HTR-8/SVneo (cell line): ENCODE results near the gene SYT9.

Experiments used
- DNase-seq: peaks from one replicate; pipeline ENCODE4 v3.0.0; 2011; ENCODE audit warnings: low spot score, mixed read lengths; ENCODE audit not compliant: insufficient read length
- FAIRE-seq: peaks from 2 replicates; lab custom pipeline; 2011; peaks lifted over from hg19 to GRCh38; lab: Jason Lieb, UNC

Gene SYT9

DNA sequence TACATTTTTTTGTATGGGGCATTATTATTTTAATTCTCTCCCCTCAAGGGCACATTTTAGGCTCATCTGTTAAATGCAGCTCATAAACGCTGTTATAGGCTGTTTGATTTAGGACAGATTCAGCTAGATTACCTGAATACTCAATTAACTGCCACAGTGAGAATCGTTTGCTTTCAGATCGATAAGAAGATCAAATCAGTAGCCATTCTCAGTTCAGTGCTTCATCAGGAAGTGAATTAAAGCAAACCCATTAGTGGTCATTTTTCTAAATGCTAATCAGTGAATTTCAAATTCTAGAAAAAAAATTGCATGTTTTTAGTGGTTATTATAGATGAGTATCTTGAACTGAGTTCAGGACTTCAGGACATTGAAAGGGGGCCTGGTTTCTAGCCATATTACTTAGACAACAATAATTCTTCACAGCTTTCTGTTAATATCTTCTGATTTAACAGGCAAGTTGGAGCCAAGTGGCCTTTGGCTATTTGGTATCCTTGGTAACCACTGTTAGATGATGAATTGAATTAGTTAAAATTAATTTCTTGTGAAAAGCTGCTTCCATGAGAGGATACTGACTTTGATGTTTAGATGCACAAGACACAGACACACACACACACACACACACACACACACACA lies 18.6 kb downstream of the SYT9 start:
- FAIRE-seq (no peak), DNase-seq (no peak)

GRCh38 chr11:7272373-7272772 lies 20.7 kb downstream of the SYT9 start:
- no peak for DNase-seq
- FAIRE-seq = no peak

GRCh38 chr11:7275133-7275532 lies 23.4 kb downstream of the SYT9 start:
- no peak for DNase-seq
- no peak for FAIRE-seq

- peak; percentile 10 for DNase-seq
- no peak for FAIRE-seq
Measured at GRCh38 chr11:7278314-7278917, 26.7 kb downstream of the SYT9 start.

DNA sequence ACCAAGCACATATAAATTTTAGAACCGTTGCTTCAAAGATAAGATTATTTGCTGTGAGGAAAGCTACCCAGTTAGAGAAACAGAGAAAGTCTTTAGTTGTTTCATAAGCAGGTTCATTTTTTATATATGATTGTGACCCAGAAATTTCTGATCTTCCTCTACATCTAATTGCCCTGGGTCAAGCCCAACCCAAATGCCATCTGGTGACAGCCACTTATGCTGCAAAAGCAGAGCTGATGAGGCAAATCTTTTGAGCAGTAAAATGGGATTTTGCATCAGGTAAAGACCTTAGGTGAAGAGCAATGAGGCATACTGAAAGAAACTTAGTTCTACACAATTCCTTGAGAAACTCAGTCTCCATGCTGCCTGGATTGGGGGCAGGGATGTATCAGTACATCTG lies 28.0 kb downstream of the SYT9 start:
- DNase-seq = no peak

DNA sequence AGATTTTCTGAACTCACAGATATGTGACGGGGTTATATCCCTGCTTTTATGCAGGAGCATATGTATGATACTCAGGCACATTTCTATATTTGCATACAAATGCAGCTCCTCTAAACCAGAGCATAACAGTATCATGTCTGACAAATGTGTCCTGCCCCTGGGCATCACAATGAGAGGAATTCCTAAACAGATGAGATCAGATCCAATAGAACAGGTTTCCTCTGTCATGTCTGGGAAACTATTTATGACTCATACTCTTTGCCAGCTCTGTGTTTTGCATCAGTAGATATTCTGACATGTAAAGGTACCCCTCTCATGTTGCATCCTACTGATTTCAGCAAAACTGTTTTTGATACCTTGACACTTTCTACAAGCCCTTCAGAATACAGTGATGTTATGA lies 29.4 kb downstream of the SYT9 start:
- FAIRE-seq (no peak), DNase-seq (no peak)

More for the DNA sequence above, 28.0 kb downstream of the SYT9 start:
- no peak for FAIRE-seq

GRCh38 chr11:7281809-7282208 lies 30.1 kb downstream of the SYT9 start:
- no peak for FAIRE-seq

DNA sequence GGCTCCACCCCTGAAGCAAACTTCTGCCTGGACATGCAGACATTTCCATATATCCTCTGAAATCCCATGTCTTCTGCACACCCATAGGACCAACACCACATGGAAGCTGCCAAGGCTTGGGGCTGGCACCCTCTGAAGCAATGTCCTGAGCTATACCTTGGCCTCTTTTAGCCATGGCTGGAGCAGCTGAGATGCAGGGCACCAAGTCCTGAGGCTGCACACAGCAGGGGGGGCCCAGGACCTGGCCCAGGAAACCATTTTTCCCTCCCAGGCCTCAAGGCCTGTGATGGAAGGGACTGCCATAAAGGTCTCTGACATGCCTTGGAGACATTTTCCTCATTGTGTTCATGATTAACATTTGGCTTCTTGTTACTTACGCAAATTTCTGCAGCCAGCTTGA lies 34.5 kb downstream of the SYT9 start:
- FAIRE-seq = no peak
- DNase-seq = no peak

More at GRCh38 chr11:7281809-7282208, 30.1 kb downstream of the SYT9 start:
- DNase-seq = no peak

DNA sequence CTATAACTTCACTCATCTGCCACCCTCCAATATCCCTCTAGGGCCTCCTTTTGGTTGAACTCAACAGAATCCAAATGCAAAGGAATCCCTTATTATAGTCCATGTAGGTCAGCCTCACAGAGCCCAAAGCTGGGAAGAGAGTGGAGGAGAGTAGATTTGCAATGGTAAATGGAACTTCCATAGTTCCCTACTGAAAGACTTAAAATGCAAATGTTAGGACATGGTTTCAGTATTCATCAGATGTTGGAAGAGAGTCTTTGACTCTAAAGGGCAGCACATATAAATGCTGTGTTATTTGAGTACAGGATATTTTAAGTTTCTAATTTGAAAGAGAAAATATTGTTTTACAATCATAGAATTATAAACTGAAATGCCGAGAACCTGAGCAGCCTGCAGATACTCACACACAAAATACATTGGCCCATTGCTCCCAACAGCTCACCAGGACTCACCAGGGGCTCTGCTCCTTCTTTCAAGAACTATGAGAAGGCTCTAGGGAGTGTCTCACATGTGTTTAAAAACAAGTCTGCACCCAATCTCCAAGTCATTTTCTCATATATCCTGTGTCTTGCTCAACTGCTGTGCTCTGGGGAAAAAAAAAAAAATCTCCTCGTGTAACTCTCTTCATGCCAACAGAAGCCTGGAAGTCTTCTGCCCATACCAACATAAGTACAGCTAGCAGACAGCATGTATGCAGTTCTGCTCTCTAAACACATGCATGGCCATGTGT lies 39.6 kb downstream of the SYT9 start:
- FAIRE-seq = no peak
- DNase-seq = no peak

GRCh38 chr11:7292922-7293321 lies 41.2 kb downstream of the SYT9 start:
- FAIRE-seq (no peak), DNase-seq (no peak)

DNA sequence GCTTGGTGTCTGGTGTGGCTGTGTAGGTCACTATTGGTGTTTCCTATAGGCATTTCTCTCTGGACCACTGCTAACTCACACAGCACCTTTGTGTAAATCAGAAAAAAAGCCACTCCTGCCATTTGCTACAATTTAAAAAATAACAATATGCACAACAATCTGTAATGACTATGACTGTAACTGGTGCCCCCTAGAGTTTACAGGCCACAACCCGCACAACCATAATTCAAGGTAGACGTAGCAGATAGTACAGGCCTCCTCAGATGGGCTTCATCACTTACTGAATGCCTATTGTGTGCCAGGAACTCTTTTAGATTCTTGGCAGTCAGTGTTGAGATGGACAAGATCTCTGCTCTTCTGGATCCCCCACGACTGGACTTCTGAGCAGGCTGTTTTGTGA lies 47.7 kb downstream of the SYT9 start:
- FAIRE-seq (no peak), DNase-seq (no peak)

DNA sequence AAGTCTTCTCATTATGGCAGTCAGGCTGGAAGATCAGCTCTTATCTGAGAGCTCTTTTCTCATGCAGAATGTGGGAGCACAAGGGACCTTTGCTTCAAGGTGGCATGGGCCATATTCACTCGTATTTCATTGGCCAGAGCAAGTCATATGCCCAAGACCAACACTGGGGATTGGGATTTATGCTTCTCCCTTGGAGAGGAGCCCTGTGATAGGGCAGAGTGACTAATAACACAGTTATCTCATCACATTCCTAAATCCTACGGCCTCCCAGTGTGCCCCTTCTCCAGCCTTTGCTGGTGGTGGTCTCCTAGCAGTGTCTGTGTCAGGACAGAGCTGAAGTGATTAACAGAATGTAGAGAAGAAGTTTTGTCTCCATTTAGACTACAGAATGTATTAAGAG lies 48.6 kb downstream of the SYT9 start:
- no peak for DNase-seq
- FAIRE-seq = no peak

DNA sequence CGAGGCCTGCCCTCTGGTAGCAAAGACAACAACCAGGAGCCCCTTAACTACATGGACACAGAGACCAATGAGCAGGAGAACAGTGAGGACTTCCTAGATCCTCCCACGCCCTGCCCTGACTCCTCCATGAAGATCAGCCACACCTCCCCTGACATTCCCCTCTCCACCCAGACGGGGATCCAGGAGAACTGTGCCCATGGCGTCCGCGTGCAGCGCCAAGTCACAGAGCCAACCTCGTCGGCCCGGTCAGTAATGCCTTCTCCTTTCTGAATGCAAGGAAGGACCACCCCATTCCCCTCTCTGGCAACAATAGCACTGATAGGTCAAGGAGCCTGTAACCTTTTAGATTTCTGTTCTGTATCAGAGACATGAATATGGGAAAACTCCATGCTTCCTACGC lies 51.4 kb downstream of the SYT9 start:
- no peak for FAIRE-seq

DNA sequence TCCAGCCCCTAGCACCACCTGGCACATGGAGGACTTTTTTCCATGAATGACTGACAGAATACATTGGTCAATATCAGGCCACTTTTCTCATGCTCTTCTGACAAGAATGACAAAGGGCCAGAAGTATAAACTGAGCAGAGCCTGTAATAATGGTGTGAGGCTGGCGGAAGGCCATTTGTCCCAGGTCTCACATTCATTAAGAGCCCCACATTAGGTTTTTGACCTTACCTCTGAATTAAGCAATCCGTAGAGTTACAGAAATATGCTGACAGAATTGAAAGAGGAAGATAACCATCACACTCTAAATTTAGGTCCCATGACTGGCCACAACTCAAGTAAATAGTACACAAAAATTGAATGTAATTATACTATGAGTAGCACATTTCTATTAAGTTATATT lies 55.2 kb downstream of the SYT9 start:
- FAIRE-seq (no peak), DNase-seq (no peak)

More for the DNA sequence above, 51.4 kb downstream of the SYT9 start:
- DNase-seq = no peak

- DNase-seq (no peak), FAIRE-seq (no peak)
Measured at GRCh38 chr11:7307836-7308235, 56.1 kb downstream of the SYT9 start.

DNA sequence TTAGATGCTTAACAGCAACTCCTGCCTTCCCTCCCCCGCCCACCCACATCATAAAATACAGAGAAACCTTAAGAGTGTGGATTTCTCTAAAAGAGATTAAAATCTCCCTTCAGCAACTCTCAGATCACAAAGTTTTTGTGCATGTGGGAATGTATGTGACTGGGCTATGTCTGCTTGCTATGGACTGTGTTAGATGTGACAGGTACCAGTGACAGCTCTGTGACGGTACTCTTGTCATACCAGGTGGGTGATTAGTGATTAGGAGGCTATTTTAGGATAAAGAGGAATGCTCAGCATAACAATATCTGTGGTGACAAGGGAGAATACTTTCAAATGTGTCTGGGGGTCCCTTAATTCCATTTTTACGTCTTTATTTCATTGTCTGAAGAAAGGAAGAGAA lies 60.2 kb downstream of the SYT9 start:
- DNase-seq (no peak), FAIRE-seq (no peak)

GRCh38 chr11:7314811-7315604 lies 63.3 kb downstream of the SYT9 start:
- DNase-seq (no peak), FAIRE-seq (no peak)

DNA sequence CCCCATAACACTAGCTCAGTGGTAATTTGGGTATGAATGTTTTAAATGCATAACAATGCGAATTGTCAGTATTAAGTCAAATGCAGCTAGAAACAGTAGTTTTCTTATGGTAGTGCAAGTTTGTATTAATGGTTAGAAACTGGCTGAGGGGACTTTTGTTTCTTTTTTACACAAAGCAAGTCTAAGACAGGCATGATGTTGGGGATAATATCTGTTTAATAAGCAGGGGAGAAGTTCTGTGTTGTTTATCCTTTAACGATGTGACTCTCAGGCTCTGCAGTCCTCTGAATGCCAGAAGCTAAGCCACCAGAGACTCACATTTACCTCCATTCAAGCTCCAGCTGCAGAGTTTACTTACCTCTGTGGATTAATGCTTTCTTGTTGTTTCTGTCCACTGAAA lies 67.8 kb downstream of the SYT9 start:
- FAIRE-seq (no peak), DNase-seq (no peak)

DNA sequence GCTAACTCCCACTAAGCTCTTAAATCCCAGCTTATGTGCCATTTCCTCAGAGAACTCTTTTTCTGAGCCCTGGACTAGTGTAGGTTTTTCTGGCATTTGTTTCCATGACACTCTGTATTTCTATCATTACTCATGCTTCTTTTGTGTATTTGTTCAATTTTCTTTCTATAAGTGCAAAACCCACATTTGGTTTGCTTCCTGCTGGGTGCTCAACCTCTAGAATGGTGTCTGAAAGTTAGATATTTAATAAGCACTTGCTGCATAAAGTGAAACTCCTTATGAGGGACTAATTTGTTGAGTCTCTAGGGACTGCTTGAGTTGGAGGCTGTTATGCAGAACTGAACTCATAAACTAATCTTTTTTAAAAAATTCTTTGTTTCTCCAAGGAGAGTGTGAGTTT lies 68.6 kb downstream of the SYT9 start:
- no peak for FAIRE-seq

DNA sequence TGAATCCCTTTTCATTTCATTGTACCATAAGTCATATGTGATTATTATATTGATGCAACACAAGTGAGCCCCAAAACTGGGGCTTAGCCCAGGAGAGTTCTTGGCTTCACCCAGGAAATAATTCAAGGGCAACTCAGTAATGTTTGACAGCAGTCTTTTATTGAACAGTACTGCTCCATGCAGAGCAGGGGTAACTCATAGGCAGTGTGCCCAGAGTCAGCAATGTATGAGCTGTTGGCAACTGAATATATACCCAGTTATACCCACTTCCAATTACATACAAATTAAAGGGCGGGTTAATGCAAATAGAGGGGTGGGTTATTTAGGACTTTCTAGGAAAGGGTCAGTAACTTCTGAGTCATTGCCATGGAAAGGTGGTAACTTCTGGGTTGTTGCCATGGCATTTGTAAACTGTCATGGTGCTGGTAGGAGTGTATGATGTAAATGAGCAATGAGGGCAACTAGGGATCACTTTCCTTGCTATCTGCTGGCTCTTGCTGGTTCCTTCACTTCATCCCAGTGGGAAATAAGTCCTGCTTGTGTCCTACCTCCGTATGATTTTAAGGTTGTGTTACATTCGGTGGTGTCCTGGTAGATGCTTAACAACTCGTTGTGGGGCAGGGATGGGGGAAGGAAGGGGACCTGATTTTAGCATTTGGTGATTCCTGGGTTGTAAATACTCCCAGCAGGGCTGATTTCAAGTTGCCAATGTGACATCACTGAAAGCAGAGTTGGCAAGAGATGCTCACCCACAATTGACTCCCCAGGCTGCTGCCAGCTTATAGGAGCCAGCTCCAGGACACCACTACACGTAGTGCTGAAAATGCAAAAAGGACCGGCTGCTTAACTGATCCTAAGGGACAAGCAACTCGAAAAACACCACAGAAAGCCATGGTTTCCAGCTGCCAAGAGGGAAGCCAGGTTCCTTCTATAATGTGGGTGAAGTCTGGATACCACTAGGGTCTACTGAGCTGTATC lies 70.1 kb downstream of the SYT9 start:
- no peak for FAIRE-seq
- no peak for DNase-seq

More for the DNA sequence above, 68.6 kb downstream of the SYT9 start:
- DNase-seq = no peak
